Lower leg skin (tissue), 4 donors: ENCODE results near the gene FRS3. TPM values are rescaled to one million over a fixed set of nuclear protein-coding genes. Genes with fewer than 3 reads are reported as not detected.

ENCODE experiments used
- DNase-seq, 2 donors: peaks; one replicate each; pipeline ENCODE4 v3.0.0-alpha.2; 2019; ENCODE audit warnings: low spot score in 2 of 2
- H3K4me3 ChIP-seq: fragments of 200-600 bp; sonication (generic); 2 replicates; pipeline ENCODE4 v1.5.1; 2017; ENCODE audit warnings: mild to moderate bottlenecking, low read depth; ENCODE audit not compliant: poor library complexity, severe bottlenecking
- POLR2A ChIP-seq, 2 donors: fragments of 450-650 bp; IDR thresholded peaks; one replicate each; pipeline ENCODE4 v1.6.1; 2016 to 2017; ENCODE audit warnings: antibody characterized with exemption in 2 of 2, mild to moderate bottlenecking in 1 of 2, moderate library complexity in 1 of 2
- WGBS, 2 donors: methylation state at CpG; one replicate each; pipeline ENCODE4 v1.1.5; 2018; 5-methylcytosine and 5-hydroxymethylcytosine counted together
- intact Hi-C: fragments of 100-400 bp; cut with DNase I; formaldehyde crosslinking; loops from one replicate; pipeline ENCODE4 v1.15.0; 2023; ENCODE audit warnings: low total_unique reads
- total RNA-seq, 4 donors: library from RNA; depleted of rRNA; stranded (reverse); fragments of >200 nt; gene quantifications; one replicate each; pipeline ENCODE4 v1.1.0, GENCODE V29; 2016
- TF ChIP-seq, protein P1 (sequence below), 3 donors: fragments of 450-650 bp; IDR thresholded peaks; one replicate each; pipeline ENCODE4 v1.5.1; 2016; ENCODE audit warnings: antibody characterized with exemption in 3 of 3, mild to moderate bottlenecking in 3 of 3, moderate library complexity in 2 of 3

Gene FRS3
- total RNA-seq, 4 donors from 2014 or later = 0.79 to 4.2 (median 2.4) TPM

DNA sequence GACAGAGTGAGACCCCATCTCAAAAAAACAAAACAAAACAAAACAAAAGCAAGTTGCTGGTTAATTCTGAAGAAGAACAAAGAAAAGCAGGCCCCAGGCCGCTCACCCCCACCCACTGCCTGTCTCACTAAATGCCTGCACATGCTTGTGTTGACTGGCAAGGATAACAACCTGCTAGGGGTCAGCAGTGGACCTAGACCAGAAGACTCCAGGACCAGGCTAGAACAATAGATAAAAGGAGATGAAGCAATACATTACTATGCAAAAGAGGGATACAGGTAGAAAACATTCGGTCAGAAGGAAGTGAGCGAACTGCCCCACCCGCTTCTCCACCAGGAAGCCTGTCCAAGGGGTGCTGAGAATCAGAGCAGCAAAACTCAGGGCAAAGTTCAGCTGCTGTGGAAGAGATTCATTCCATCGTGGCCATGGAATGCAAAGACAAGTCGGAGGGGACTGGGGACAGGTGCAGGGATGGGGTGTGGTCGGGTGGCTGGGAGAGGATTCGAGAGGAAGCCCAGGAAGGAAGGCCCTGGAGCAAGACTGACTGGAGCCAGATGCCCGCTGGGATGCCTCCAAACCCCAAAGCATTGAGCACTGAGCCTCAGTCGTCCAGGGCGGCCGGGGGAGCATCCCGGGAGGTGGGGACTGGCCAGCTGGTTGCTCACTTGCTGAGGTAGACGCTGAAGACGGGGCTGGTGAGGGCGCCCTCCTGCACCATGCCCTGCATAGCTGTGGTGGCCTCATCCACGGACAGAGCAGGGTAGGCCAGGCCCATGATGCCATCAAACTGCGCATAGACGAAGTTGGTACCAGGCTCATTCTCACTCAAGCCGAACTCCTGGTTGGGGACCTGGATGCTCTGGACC lies 37.8 kb downstream of the FRS3 start:
- 84 to 87% methylated on average over 18 to 20 of the region's 20 CpGs for WGBS, 2 donors
- no peak for TF ChIP-seq POLR2A (IDR thresholded peaks at IDR 0.05)
- TF ChIP-seq, protein P1, sequence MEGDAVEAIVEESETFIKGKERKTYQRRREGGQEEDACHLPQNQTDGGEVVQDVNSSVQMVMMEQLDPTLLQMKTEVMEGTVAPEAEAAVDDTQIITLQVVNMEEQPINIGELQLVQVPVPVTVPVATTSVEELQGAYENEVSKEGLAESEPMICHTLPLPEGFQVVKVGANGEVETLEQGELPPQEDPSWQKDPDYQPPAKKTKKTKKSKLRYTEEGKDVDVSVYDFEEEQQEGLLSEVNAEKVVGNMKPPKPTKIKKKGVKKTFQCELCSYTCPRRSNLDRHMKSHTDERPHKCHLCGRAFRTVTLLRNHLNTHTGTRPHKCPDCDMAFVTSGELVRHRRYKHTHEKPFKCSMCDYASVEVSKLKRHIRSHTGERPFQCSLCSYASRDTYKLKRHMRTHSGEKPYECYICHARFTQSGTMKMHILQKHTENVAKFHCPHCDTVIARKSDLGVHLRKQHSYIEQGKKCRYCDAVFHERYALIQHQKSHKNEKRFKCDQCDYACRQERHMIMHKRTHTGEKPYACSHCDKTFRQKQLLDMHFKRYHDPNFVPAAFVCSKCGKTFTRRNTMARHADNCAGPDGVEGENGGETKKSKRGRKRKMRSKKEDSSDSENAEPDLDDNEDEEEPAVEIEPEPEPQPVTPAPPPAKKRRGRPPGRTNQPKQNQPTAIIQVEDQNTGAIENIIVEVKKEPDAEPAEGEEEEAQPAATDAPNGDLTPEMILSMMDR (IDR thresholded peaks at IDR 0.05) = no peak
- H3K4me3 ChIP-seq = no peak overlapping the region
- no peak for DNase-seq
- intact Hi-C loops = no loop called here

DNA sequence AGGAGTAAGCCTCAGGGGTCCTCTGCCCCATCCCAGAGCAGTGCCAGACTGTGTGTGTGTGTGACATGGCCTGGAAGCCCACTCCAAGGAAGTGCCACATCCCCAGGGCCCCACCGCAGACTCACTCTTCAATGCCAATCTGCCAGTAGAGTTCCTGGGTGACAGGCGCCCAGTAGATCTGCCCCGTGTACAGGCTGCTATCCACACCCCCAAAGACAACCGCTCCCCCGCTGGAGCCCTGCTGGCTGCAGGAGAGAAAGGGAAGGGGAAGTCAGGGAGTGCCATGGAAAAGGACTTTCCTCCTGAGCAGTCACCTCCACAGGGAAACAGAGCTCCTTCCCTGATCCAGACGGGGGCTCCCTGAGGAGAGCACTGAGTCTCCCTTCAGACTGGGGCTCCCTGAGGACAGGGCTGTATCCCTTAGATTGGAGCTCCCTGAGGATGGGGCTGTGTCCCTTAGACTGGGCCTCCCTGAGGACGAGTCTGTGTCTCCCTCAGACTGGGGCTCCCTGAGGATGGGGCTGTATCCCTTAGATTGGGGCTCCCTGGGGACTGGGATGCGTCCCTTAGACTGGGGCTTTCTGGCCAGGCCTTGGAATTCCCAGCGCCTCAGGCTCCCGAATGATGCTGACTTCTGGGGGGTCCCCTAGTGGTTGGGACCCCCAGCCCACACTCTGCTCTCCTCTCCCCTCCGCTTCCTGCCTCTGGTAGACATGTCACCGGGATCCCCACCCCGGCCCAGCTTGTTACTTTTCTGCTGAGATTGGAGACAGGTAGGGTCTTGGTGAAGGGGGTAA lies 39.1 kb downstream of the FRS3 start:
- no peak for DNase-seq
- TF ChIP-seq POLR2A (IDR thresholded peaks at IDR 0.05) = no peak
- TF ChIP-seq, protein P1 (IDR thresholded peaks at IDR 0.05) = no peak
- no peak overlapping the region for H3K4me3 ChIP-seq
- 83 to 85% methylated on average over 12 to 13 of the region's 13 CpGs for WGBS, 2 donors
- intact Hi-C loops = no loop called here

DNA sequence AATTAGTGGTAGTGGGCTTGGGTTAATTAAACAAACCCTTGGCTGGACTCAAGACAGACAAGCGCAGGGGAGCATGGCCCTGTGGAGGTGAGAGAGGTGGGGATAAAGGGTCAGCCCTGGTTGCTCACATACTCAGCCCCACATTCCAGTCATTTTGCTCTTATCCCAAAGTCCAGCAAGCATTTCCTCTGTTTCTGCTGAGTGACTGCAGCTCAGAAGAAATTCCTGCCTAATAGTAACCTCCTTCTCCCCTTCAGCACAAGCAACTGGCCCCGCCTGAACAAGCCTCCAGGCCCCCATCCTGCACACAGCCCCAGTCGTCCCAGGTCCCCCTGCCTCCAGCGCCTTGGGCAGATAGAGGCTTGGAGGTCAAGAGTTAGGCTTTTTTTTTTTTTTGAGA lies 40.7 kb downstream of the FRS3 start:
- intact Hi-C loops = no loop called here
- 86 to 94% methylated on average over 4 of the region's 4 CpGs for WGBS, 2 donors
- TF ChIP-seq POLR2A (IDR thresholded peaks at IDR 0.05) = no peak
- TF ChIP-seq, protein P1 (IDR thresholded peaks at IDR 0.05) = no peak
- DNase-seq = no peak
- H3K4me3 ChIP-seq = no peak overlapping the region

DNA sequence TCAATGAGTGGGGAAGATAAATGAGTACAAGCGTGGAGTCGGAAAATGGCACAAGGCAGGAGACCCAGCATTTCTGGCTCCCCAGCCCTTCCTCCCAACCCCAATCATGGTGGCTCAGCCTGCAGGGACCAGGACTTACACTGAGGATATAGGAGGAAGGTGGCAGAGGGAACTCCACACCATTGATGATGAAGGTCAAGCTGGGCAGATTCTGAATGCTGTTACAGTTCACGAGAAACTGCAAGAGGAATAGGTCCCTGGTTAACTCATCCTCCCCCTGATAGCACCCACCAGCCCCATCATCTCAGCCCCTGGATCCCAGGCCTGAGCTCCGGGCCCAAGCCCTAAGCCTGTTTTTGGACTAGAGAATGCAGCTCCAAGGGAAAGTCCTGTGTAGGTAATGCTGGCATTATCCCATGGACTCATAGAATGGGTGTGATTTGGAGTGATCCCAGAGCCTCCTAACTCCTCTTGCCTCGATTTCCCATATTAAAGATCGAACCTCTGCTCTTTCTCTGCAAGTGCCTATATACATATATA lies 42.0 kb downstream of the FRS3 start:
- DNase-seq = no peak
- no peak overlapping the region for H3K4me3 ChIP-seq
- no peak for TF ChIP-seq POLR2A (IDR thresholded peaks at IDR 0.05)
- TF ChIP-seq, protein P1 (IDR thresholded peaks at IDR 0.05) = no peak
- 87 to 91% methylated on average over 6 of the region's 6 CpGs for WGBS, 2 donors
- intact Hi-C loops = no loop called here

DNA sequence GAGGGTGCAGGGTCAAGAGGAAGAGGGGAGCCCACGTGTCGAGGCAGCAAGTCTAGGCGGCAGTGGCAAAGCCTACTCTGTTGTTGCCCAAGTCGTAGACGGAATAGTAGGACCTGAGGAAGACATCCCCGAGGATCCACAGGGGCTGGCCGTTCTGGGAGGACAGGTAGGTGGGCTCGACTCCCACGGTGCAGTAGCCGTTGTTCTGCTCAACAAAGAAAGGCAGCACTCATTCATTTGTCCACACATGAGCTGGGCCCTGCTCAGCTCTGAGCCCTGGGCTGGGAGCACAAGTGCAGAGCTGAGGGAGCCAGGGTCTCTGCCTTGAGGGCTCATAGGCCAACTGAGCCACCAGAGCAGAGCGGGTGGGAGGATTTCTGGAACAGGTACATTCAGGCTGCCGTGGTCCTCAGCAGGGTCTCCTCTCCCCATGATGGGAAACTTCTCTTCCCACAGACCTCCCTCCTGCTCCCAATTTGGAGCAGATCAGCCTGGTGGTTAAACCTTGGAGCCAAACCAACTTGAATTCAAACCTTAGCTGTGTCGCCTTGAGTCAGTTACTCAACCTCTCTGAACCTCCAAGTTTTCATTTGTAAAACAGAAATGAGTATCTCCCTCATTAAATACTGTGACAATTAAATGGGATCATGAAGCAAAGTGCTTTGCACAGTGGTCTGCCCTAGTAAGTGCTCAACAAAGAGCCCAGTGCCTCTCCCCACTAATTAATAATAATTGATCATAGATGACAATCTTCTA lies 42.7 kb downstream of the FRS3 start:
- TF ChIP-seq, protein P1 (IDR thresholded peaks at IDR 0.05) = no peak
- no peak for TF ChIP-seq POLR2A (IDR thresholded peaks at IDR 0.05)
- intact Hi-C loops = no loop called here
- H3K4me3 ChIP-seq = no peak overlapping the region
- 90 to 92% methylated on average over 13 of the region's 13 CpGs for WGBS, 2 donors
- DNase-seq = no peak
